Measurements from ENCODE around the gene PHLDA3.

The PHLDA3 gene

DNA sequence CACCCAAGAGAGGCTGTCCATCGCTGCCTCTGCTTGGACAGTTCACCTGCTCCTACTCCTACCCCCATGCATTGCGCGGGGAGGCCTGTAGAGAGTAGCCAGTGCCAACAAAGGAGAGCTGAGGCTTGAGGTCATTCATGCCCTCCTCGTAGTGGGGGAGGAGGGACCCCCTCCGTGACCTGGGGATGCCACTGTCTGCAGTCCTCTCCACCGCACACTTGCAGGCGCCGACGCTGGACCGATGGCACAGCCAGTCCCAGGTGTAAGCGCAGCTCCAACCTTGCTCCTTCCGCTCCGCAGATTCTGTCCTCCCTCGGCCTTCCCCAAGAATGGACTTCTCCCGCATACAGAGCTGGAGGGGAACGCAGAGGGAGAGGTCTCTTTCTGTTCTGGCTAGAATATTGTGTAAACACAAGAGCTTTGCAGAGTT lies 672 bp upstream of the PHLDA3 start:
- H4K20me1 ChIP-seq (ENCODE audit: control insufficient read depth, insufficient read depth, low read depth, low read length), result no peaks in the 10 kb centered on the region
- no peaks in the 10 kb centered on the region for H3K79me2 ChIP-seq (ENCODE audit: control insufficient read depth, low read length)
- H3K9me3 ChIP-seq (ENCODE audit: control insufficient read depth, insufficient read depth, low read length), result no peaks in the 10 kb centered on the region
- no peak overlapping the region for H3K27ac ChIP-seq (ENCODE audit: low read depth, low read length)
- no peaks in the 10 kb centered on the region for H3K36me3 ChIP-seq (ENCODE audit: control insufficient read depth, low read length)
- H3F3A ChIP-seq (ENCODE audit: control insufficient read depth, insufficient read depth), result no peaks in the 10 kb centered on the region
- H3K4me3 ChIP-seq (ENCODE audit: low read length), result no peak overlapping the region
- H3K4me2 ChIP-seq (ENCODE audit: low read length), result no peak overlapping the region
- H3K4me1 ChIP-seq (ENCODE audit: control insufficient read depth, low read length), result no peaks in the 10 kb centered on the region
- H3K9me2 ChIP-seq (replicated peaks; ENCODE audit: control insufficient read depth, low read length), result no peaks in the 10 kb centered on the region
- H3K27me3 ChIP-seq (ENCODE audit: control insufficient read depth, low read length), result peaks cover 38% of the 10 kb centered on the region
- TF ChIP-seq, protein P1, sequence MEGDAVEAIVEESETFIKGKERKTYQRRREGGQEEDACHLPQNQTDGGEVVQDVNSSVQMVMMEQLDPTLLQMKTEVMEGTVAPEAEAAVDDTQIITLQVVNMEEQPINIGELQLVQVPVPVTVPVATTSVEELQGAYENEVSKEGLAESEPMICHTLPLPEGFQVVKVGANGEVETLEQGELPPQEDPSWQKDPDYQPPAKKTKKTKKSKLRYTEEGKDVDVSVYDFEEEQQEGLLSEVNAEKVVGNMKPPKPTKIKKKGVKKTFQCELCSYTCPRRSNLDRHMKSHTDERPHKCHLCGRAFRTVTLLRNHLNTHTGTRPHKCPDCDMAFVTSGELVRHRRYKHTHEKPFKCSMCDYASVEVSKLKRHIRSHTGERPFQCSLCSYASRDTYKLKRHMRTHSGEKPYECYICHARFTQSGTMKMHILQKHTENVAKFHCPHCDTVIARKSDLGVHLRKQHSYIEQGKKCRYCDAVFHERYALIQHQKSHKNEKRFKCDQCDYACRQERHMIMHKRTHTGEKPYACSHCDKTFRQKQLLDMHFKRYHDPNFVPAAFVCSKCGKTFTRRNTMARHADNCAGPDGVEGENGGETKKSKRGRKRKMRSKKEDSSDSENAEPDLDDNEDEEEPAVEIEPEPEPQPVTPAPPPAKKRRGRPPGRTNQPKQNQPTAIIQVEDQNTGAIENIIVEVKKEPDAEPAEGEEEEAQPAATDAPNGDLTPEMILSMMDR (IDR thresholded peaks at IDR 0.05; ENCODE audit: low read depth, low read length, poor library complexity, severe bottlenecking), result no peak
- TF ChIP-seq EZH2phosphoT487 (IDR thresholded peaks at IDR 0.05; ENCODE audit: borderline replicate concordance, low read length), result no peak

DNA sequence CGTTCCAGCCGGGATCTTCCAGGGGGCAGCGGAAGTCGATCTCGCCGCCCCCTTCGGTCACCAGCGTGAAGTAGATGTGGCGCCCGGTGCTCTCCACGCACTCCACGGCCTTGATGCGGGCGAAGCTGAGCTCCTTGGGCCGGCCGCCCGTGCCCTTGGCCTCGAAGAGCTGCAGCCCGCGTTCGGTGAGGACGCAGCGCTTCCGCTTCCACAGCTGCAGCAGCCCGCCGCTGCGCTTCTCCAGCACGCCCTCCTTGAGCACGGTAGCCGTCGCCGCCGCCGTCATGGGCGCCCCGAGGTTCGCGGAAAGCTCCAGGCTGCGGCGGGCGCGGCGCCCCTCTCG lies 516 bp downstream of the PHLDA3 start:
- peak overlapping the region; percentile 45 for H3K4me2 ChIP-seq (ENCODE audit: low read length)

DNA sequence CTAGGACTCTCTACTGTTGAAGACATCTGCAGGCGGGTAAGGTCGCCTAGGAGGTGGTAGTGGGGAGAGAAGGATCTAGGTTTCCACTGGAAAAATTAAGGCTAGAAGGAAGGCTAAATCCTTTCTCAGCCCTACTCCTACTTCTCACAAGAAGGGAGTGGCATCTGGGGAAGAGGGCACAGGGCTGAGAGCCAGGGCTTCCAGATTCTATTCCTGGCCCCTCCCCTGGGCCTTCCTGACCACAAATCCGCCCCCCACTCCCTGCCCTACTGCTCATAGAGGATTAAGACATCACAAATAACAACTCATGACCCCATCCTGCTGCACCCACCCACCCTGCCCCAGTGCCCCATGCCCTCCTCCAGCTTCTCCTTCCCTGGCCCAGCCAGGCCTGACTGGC lies 2.5 kb downstream of the PHLDA3 start:
- H3K79me2 ChIP-seq (ENCODE audit: control insufficient read depth, low read length), result no peaks in the 10 kb centered on the region
- H3K4me1 ChIP-seq (ENCODE audit: control insufficient read depth, low read length), result no peaks in the 10 kb centered on the region

More for the DNA sequence above, 516 bp downstream of the PHLDA3 start:
- no peak for TF ChIP-seq EZH2phosphoT487 (IDR thresholded peaks at IDR 0.05; ENCODE audit: borderline replicate concordance, low read length)
- TF ChIP-seq, protein P1 (IDR thresholded peaks at IDR 0.05; ENCODE audit: low read depth, low read length, poor library complexity, severe bottlenecking), result no peak
- Histone ChIP-seq H3K27ac (ENCODE audit: low read depth, low read length) (no peak overlapping the region), H3F3A (ENCODE audit: control insufficient read depth, insufficient read depth) (no peaks in the 10 kb centered on the region), H3K36me3 (ENCODE audit: control insufficient read depth, low read length) (no peaks in the 10 kb centered on the region), H3K4me3 (ENCODE audit: low read length) (peak overlapping the region; percentile 39; the same call in 1 of the 2 replicates), H4K20me1 (ENCODE audit: control insufficient read depth, insufficient read depth, low read depth, low read length) (no peaks in the 10 kb centered on the region), H3K4me1 (ENCODE audit: control insufficient read depth, low read length) (no peaks in the 10 kb centered on the region), H3K9me2 (replicated peaks; ENCODE audit: control insufficient read depth, low read length) (no peaks in the 10 kb centered on the region), H3K27me3 (ENCODE audit: control insufficient read depth, low read length) (peaks cover 35% of the 10 kb centered on the region), H3K79me2 (ENCODE audit: control insufficient read depth, low read length) (no peaks in the 10 kb centered on the region), H3K9me3 (ENCODE audit: control insufficient read depth, insufficient read depth, low read length) (no peaks in the 10 kb centered on the region)

More for the DNA sequence above, 2.5 kb downstream of the PHLDA3 start:
- H4K20me1 ChIP-seq (ENCODE audit: control insufficient read depth, insufficient read depth, low read depth, low read length), result no peaks in the 10 kb centered on the region
- H3K36me3 ChIP-seq (ENCODE audit: control insufficient read depth, low read length), result no peaks in the 10 kb centered on the region
- no peak overlapping the region for H3K27ac ChIP-seq (ENCODE audit: low read depth, low read length)
- H3K4me2 ChIP-seq (ENCODE audit: low read length), result no peak overlapping the region
- TF ChIP-seq EZH2phosphoT487 (IDR thresholded peaks at IDR 0.05; ENCODE audit: borderline replicate concordance, low read length), result no peak
- TF ChIP-seq, protein P1 (IDR thresholded peaks at IDR 0.05; ENCODE audit: low read depth, low read length, poor library complexity, severe bottlenecking), result no peak
- no peaks in the 10 kb centered on the region for H3K9me3 ChIP-seq (ENCODE audit: control insufficient read depth, insufficient read depth, low read length)
- H3K4me3 ChIP-seq (ENCODE audit: low read length), result no peak overlapping the region
- H3K9me2 ChIP-seq (replicated peaks; ENCODE audit: control insufficient read depth, low read length), result no peaks in the 10 kb centered on the region
- no peaks in the 10 kb centered on the region for H3F3A ChIP-seq (ENCODE audit: control insufficient read depth, insufficient read depth)
- peaks cover 29% of the 10 kb centered on the region for H3K27me3 ChIP-seq (ENCODE audit: control insufficient read depth, low read length)

Data from DOHH2 (cell line).